Keratinocyte (primary cell): ENCODE results near the gene DCPS.

Experiments
- CTCF ChIP-seq, 3 experiments: IDR thresholded peaks in 1 of 3; conservative IDR thresholded peaks in 1 of 3; optimal IDR thresholded peaks in 1 of 3; 2 replicates in 2 of 3; 3 replicates in 1 of 3; pipeline versions ENCODE3 to v1.5.1; 2011; ENCODE audit warnings: low read length in 3 of 3, mild to moderate bottlenecking in 3 of 3, moderate library complexity in 2 of 3, control low read depth in 1 of 3, inconsistent platforms in 1 of 3; ENCODE audit not compliant: insufficient read depth in 2 of 3; ENCODE audit errors: extremely low read depth in 1 of 3
- EZH2 ChIP-seq: IDR thresholded peaks from one replicate; pipeline ENCODE4 v1.6.1; 2012; ENCODE audit warnings: inconsistent platforms, mild to moderate bottlenecking, low read length, moderate library complexity

DNA sequence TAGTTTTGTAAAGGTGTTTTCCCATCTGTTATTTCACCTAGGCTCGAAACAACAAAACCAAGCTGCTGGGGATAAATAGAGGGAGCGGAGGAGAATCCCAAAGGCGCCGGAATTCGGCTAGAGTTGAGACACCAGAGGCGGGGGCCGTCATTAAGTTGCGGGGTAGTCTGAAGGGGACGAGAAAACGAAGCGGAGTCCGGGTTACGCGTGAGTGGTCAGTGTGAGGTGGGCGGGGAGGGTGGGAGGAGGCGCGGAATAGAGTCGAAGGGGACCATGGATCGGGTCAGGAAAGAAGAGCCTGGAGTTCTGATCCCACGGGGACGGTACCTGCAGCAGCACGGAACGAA is 35.5 kb upstream of the DCPS start:
- TF ChIP-seq CTCF (optimal IDR thresholded peaks at IDR 0.05 in 1 of 3, IDR thresholded peaks at IDR 0.05 in 1 of 3, conservative IDR thresholded peaks at IDR 0.05 in 1 of 3; ENCODE audit: extremely low read depth in 1 of 3, insufficient read depth in 2 of 3, low read length in 3 of 3), result no peak
- no peak for TF ChIP-seq EZH2
